Gastrocnemius medialis (tissue), 4 donors: ENCODE data around the gene OGFOD2. TPM values are rescaled to one million over a fixed set of nuclear protein-coding genes. Genes with fewer than 3 reads are reported as not detected.
A peak's percentile ranks its signal among the peaks of the same experiment; 100 is the strongest.

Experiments used
- ATAC-seq, 2 donors: fragments of 150-250 bp; one replicate each; pipeline ENCODE4 v1.9.1; 2016
- DNase-seq, 2 donors: peaks; one replicate each; pipeline ENCODE4 v3.0.0-alpha.2; 2019
- H3K27ac ChIP-seq, 4 donors: fragments of 200-600 bp; sonication (generic); 1 replicate in 1 of 4; 2 replicates in 3 of 4; pipeline ENCODE4 v1.5.1; 2016 to 2018; ENCODE audit warnings: mild to moderate bottlenecking in 2 of 4, moderate library complexity in 1 of 4
- H3K27me3 ChIP-seq, 3 donors: fragments of 200-600 bp; sonication (generic) in 2 of 3; 1 replicate in 1 of 3; 2 replicates in 2 of 3; pipeline versions ENCODE4 v1.5.1 to v1.6.0; 2016 to 2019; ENCODE audit warnings: mild to moderate bottlenecking in 1 of 3, moderate library complexity in 1 of 3
- H3K36me3 ChIP-seq, 2 donors: fragments of 200-600 bp; sonication (generic) in 1 of 2; one replicate each; pipeline ENCODE4 v1.5.1; 2017 to 2018
- H3K4me1 ChIP-seq, 2 donors: fragments of 200-600 bp; sonication (generic) in 1 of 2; one replicate each; pipeline ENCODE4 v1.5.1; 2016 to 2017; ENCODE audit warnings: mild to moderate bottlenecking in 2 of 2
- H3K4me3 ChIP-seq, 4 donors: fragments of 200-600 bp; sonication (generic) in 3 of 4; 1 replicate in 1 of 4; 2 replicates in 3 of 4; pipeline ENCODE4 v1.5.1; 2016 to 2019; ENCODE audit warnings: mild to moderate bottlenecking in 2 of 4
- H3K9me3 ChIP-seq, 3 donors: fragments of 200-600 bp; sonication (generic) in 2 of 3; 1 replicate in 1 of 3; 2 replicates in 2 of 3; pipeline ENCODE4 v1.5.1; 2016 to 2019
- POLR2A ChIP-seq, 2 donors: fragments of 450-650 bp; IDR thresholded peaks; one replicate each; pipeline ENCODE4 v1.6.1; 2017; ENCODE audit warnings: antibody characterized with exemption in 2 of 2, mild to moderate bottlenecking in 2 of 2, moderate library complexity in 2 of 2
- in situ Hi-C, 4 donors: fragments of 200-750 bp; cut with MboI; loops; one replicate each; pipeline versions ENCODE4 v1.15.0 to v1.8.0; 2017; ENCODE audit warnings: low sequenced_read_pairs in 4 of 4
- intact Hi-C: fragments of 100-400 bp; cut with DNase I; formaldehyde crosslinking; loops from one replicate; pipeline ENCODE4 v1.15.1; 2023; ENCODE audit warnings: low total_unique reads
- total RNA-seq, 4 donors: library from RNA; depleted of rRNA; stranded (reverse); fragments of >200 nt; gene quantifications; one replicate each; pipeline versions ENCODE4 v1.1.0 to v1.2.3, GENCODE V29; 2016
- TF ChIP-seq, protein P1 (sequence below), 5 experiments: fragments of 450-650 bp in 3 of 5; fragments of 200-600 bp in 2 of 5; sonication (generic) in 2 of 5; IDR thresholded peaks in 4 of 5; conservative IDR thresholded peaks in 1 of 5; 1 replicate in 4 of 5; 2 replicates in 1 of 5; pipeline ENCODE4 v1.5.1; 2016 to 2019; ENCODE audit warnings: antibody characterized with exemption in 5 of 5, mild to moderate bottlenecking in 3 of 5, moderate library complexity in 3 of 5

OGFOD2 gene
- total RNA-seq, 4 donors from 2014 or later: 3.2 to 11.7 (median 7.8) TPM

DNA sequence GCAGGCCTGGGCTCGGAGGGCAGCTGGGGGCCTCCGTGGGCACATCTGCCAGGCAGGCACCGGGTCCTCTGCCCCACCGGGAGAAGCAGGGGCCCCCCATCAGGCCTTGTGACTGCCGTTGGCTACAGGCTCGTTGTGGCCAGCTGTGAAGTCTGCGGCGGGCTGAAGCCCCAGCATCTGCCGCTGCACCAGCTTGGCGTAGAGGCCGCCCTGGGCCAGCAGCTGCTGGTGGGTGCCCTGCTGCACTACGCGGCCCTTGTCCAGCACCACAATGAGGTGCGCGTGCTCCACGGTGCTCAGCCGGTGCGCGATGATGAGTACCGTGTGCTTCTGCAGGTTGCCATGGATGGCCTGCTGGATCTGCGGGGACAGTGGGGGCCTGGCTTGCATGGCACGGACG is 45.2 kb upstream of the OGFOD2 start:
- intact Hi-C loops: no loop called here
- Histone ChIP-seq H3K27ac (no peak overlapping the region), H3K4me1 (no peaks in the 10 kb centered on the region), H3K9me3 (no peaks in the 10 kb centered on the region), H3K4me3 (no peak overlapping the region), H3K36me3 (no peaks in the 10 kb centered on the region), H3K27me3 (no peaks in the 10 kb centered on the region)
- ATAC-seq: no peak
- in situ Hi-C loops: no loop called here
- TF ChIP-seq, protein P1, sequence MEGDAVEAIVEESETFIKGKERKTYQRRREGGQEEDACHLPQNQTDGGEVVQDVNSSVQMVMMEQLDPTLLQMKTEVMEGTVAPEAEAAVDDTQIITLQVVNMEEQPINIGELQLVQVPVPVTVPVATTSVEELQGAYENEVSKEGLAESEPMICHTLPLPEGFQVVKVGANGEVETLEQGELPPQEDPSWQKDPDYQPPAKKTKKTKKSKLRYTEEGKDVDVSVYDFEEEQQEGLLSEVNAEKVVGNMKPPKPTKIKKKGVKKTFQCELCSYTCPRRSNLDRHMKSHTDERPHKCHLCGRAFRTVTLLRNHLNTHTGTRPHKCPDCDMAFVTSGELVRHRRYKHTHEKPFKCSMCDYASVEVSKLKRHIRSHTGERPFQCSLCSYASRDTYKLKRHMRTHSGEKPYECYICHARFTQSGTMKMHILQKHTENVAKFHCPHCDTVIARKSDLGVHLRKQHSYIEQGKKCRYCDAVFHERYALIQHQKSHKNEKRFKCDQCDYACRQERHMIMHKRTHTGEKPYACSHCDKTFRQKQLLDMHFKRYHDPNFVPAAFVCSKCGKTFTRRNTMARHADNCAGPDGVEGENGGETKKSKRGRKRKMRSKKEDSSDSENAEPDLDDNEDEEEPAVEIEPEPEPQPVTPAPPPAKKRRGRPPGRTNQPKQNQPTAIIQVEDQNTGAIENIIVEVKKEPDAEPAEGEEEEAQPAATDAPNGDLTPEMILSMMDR (IDR thresholded peaks at IDR 0.05 in 4 of 5, conservative IDR thresholded peaks at IDR 0.05 in 1 of 5): no peak
- TF ChIP-seq POLR2A (IDR thresholded peaks at IDR 0.05): no peak
- DNase-seq: no peak

DNA sequence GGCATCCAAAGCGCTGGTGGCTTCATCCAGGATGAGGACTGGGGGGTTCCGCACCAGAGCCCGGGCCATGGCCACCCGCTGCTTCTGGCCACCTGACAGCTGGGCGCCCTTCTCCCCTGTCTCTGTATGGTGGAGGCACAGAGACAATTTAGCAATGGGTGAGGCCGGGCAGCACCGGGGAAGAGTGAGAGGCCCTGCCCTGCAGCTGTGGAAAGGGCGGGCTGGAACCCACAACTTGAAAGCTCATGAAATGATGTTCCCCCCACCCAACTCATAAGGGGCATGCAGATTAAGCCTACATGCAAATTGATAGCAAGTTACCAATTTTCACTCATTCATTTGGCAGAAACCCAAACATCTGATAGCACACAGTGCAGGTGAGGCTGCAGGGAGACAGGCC is 42.8 kb upstream of the OGFOD2 start:
- Histone ChIP-seq H3K36me3 (no peaks in the 10 kb centered on the region), H3K9me3 (no peaks in the 10 kb centered on the region), H3K27me3 (no peaks in the 10 kb centered on the region), H3K4me3 (no peak overlapping the region), H3K4me1 (peaks cover 0 to 6% of the 10 kb centered on the region in 2 donors), H3K27ac (no peak overlapping the region)
- TF ChIP-seq, protein P1 (IDR thresholded peaks at IDR 0.05 in 4 of 5, conservative IDR thresholded peaks at IDR 0.05 in 1 of 5): no peak
- DNase-seq: no peak
- in situ Hi-C loops: no loop called here
- ATAC-seq: no peak
- intact Hi-C loops: no loop called here

DNA sequence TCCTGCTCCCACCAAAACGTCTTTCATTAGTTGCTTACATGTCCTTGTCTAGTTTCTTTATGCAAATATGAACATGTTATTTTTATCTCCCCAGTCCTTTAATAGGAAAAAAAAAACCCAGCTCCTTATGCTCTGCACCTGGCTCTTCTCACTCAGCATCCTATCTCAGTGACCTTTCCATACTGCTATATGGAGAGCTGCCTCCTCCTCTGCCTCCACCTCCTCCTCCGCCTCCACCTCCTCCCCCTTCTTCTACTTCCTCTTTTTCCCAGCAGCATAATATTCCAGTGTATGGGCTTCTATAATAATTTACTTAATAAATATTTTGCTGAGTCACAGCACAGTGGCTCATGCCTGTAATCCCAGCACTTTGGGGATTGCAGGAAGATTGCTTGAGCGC is 40.3 kb upstream of the OGFOD2 start:
- in situ Hi-C loops: no loop called here
- peaks cover 3 to 10% of the 10 kb centered on the region in 2 donors for H3K4me1 ChIP-seq
- no peaks in the 10 kb centered on the region for H3K27me3 ChIP-seq
- intact Hi-C loops: no loop called here
- no peak overlapping the region for H3K27ac ChIP-seq
- ATAC-seq: no peak
- no peaks in the 10 kb centered on the region for H3K9me3 ChIP-seq
- no peaks in the 10 kb centered on the region for H3K36me3 ChIP-seq
- no peak for DNase-seq
- no peak for TF ChIP-seq POLR2A (IDR thresholded peaks at IDR 0.05)
- TF ChIP-seq, protein P1 (IDR thresholded peaks at IDR 0.05 in 4 of 5, conservative IDR thresholded peaks at IDR 0.05 in 1 of 5): no peak
- no peak overlapping the region for H3K4me3 ChIP-seq

DNA sequence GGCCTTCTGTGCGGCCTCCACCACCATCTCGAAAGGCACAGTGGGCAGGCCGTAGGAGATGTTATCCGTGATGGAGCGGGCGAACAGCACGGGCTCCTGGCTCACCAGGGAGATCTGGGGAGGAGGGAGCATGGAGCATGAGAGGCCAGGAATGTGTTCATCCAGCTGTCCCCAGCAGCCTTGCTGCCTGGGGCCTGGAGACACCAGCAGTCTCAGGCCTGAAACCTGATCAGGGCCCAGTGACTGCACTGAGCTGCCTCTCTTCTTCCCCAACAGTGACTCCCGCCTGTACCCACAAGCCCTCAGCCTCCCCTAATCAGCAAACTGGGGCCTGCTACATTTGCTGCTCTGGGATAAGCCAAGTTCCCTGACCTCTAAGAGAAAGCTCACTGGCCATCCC is 39.7 kb upstream of the OGFOD2 start:
- DNase-seq: no peak
- Histone ChIP-seq H3K9me3 (no peaks in the 10 kb centered on the region), H3K4me3 (no peak overlapping the region), H3K27ac (peak overlapping the region; percentile 33 to 55 (median 38)), H3K36me3 (no peaks in the 10 kb centered on the region), H3K4me1 (peaks cover 3 to 10% of the 10 kb centered on the region in 2 donors), H3K27me3 (no peaks in the 10 kb centered on the region)
- ATAC-seq: peak in 1 of 2 donors; percentile 24
- intact Hi-C loops: no loop called here
- no peak for TF ChIP-seq POLR2A (IDR thresholded peaks at IDR 0.05)
- in situ Hi-C loops: no loop called here

DNA sequence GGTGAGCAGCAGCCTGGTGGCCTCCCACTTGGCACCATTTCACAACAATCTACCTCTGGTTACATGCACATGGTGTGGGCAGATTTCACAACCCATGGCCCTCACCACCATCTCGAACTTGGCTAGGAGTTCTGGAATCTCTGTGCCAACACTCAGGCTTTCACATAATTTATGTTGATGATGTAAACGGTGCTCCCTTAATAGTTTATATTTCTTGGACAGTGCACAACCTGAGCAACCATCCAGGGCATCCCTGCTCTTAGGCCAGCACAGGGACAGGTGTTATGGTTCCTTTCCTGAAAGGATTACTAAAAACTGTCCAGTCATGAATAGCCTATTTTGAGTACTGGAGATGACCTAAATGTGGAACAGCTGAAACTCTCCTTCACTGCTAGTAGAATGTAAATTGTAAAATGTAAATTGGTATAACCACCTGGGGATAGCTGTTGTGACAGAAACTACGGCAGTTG is 37.4 kb upstream of the OGFOD2 start:
- Histone ChIP-seq H3K27ac (peak overlapping the region in 2 of 4 donors; percentile 27 to 36), H3K36me3 (no peaks in the 10 kb centered on the region), H3K4me1 (peaks cover 3 to 10% of the 10 kb centered on the region in 2 donors), H3K27me3 (no peaks in the 10 kb centered on the region), H3K4me3 (no peak overlapping the region), H3K9me3 (no peaks in the 10 kb centered on the region)
- intact Hi-C loops (no loop called here), in situ Hi-C loops (no loop called here)
- DNase-seq: peak; percentile 17 to 62
- TF ChIP-seq, protein P1 (IDR thresholded peaks at IDR 0.05 in 4 of 5, conservative IDR thresholded peaks at IDR 0.05 in 1 of 5): no peak
- TF ChIP-seq POLR2A (IDR thresholded peaks at IDR 0.05): no peak
- ATAC-seq: peak; percentile 84 to 86
